ENCODE measurements around the gene ABI3.
"Not testable (repeated sequence)": the region's sequence is repeated elsewhere in the genome, so short reads cannot be mapped to it uniquely, and the experiment has no call there.

Gene ABI3

GRCh38 chr17:49254066-49254465, 43.6 kb downstream of the ABI3 start:
- no peak for DNase-seq

- DNase-seq = no peak
Observed at GRCh38 chr17:49255125-49255524, 44.6 kb downstream of the ABI3 start.

- no peak for DNase-seq
Observed at GRCh38 chr17:49258394-49258793, 47.9 kb downstream of the ABI3 start.

- DNase-seq = no peak
Observed at GRCh38 chr17:49259663-49260010, 49.1 kb downstream of the ABI3 start.

GRCh38 chr17:49260011-49260816, 49.7 kb downstream of the ABI3 start:
- DNase-seq = peak; percentile 54 to 58

GRCh38 chr17:49260817-49261291, 50.3 kb downstream of the ABI3 start:
- no peak for DNase-seq

GRCh38 chr17:49261540-49261939, 51.0 kb downstream of the ABI3 start:
- not testable (repeated sequence) for DNase-seq

GRCh38 chr17:49266233-49266632, 55.7 kb downstream of the ABI3 start:
- DNase-seq = no peak

- no peak for DNase-seq
Observed at GRCh38 chr17:49267912-49268311, 57.4 kb downstream of the ABI3 start.

GRCh38 chr17:49269356-49269755, 58.8 kb downstream of the ABI3 start:
- DNase-seq = no peak

All from SW 1271 (cell line).